A549 (cell line): ENCODE measurements around the gene WNT7B. TPM values are rescaled to one million over a fixed set of nuclear protein-coding genes. Genes with fewer than 3 reads are reported as not detected.

Source experiments
- ATAC-seq, 2 experiments: fragments of 200-7000 bp in 1 of 2; fragments of >200 bp in 1 of 2; cut with Nextera tagmentation in 1 of 2; cut with Tn5 transposase in 1 of 2; 3 replicates each; pipeline versions ENCODE4 v1.8.0 to v1.9.1; 2018 to 2020; ENCODE audit warnings: mild to moderate bottlenecking in 1 of 2, moderate library complexity in 1 of 2
- CTCF ChIA-PET: fragments of 300-600 bp; sonication (Branson Sonifier 250); formaldehyde crosslinking; extraction: SDS; loops from one replicate; lab custom pipeline; 2021; ENCODE audit warnings: antibody characterized with exemption, inconsistent platforms; lab: Yijun Ruan, JAX
- POLR2A ChIA-PET: fragments of 350-600 bp; formaldehyde crosslinking; extraction: SDS; loops from one replicate; lab custom pipeline; 2021; ENCODE audit warnings: antibody characterized with exemption, inconsistent platforms; lab: Yijun Ruan, JAX
- DNase-seq, 2 experiments: peaks; one replicate each; pipeline versions ENCODE4 v3.0.0 to v3.0.0-alpha.2; 2011 to 2016; ENCODE audit warnings: low read depth in 1 of 2, low spot score in 1 of 2
- FAIRE-seq: peaks from 2 replicates; lab custom pipeline; 2011; peaks lifted over from hg19 to GRCh38; lab: Jason Lieb, UNC
- H3K27ac ChIP-seq, 2 experiments: fragments of >200 bp; sonication (Bioruptor Twin); formaldehyde crosslinking; 3 replicates each; pipeline ENCODE4 v1.5.1; 2016 to 2017
- H3K4me1 ChIP-seq: fragments of >200 bp; sonication (Bioruptor Twin); formaldehyde crosslinking; 3 replicates; pipeline ENCODE4 v1.6.1; 2016
- H3K4me2 ChIP-seq: fragments of >200 bp; sonication (Bioruptor Twin); formaldehyde crosslinking; 3 replicates; pipeline ENCODE4 v1.6.1; 2016
- H3K4me3 ChIP-seq: fragments of >200 bp; sonication (Bioruptor Twin); formaldehyde crosslinking; 3 replicates; pipeline ENCODE4 v1.5.1; 2016
- H3K9me3 ChIP-seq: fragments of >200 bp; sonication (Bioruptor Twin); formaldehyde crosslinking; 3 replicates; pipeline ENCODE4 v1.6.1; 2016
- CEBPB ChIP-seq, 2 experiments: fragments of >200 bp in 1 of 2; sonication (Bioruptor Twin) in 1 of 2; formaldehyde crosslinking in 1 of 2; IDR thresholded peaks; 2 replicates each; pipeline ENCODE4 v1.6.1; 2012 to 2016
- ESRRA ChIP-seq: fragments of 150-350 bp; IDR thresholded peaks from 2 replicates; pipeline ENCODE4 v1.6.1; 2014; ENCODE audit warnings: mild to moderate bottlenecking, low read length, borderline replicate concordance
- FOXS1 ChIP-seq: fragments of 250-450 bp; sonication (Bioruptor Pico); IDR thresholded peaks from 2 replicates; pipeline ENCODE4 v1.5.0; 2020; ENCODE audit warnings: mild to moderate bottlenecking, moderate library complexity
- HEYL ChIP-seq: fragments of 250-450 bp; sonication (Bioruptor Pico); IDR thresholded peaks from 2 replicates; pipeline ENCODE4 v1.8.0; 2021; ENCODE audit warnings: mild to moderate bottlenecking, moderate library complexity
- HOXB5 ChIP-seq: fragments of 250-450 bp; sonication (Bioruptor Pico); IDR thresholded peaks from 2 replicates; pipeline ENCODE4 v1.5.0; 2020; ENCODE audit warnings: mild to moderate bottlenecking, moderate library complexity
- KDM1A ChIP-seq: fragments of 200-600 bp; sonication (generic); IDR thresholded peaks from 2 replicates; pipeline ENCODE4 v1.6.1; 2016; ENCODE audit warnings: low read depth, mild to moderate bottlenecking
- MAFK ChIP-seq: fragments of 450-650 bp; IDR thresholded peaks from 2 replicates; pipeline ENCODE4 v1.6.1; 2014; ENCODE audit not compliant: partially characterized antibody
- NFE2L2 ChIP-seq: fragments of 150-350 bp; conservative IDR thresholded peaks from 2 replicates; pipeline ENCODE4 v1.6.1; 2014; ENCODE audit warnings: low read length
- RARB ChIP-seq: fragments of 250-450 bp; sonication (Bioruptor Pico); IDR thresholded peaks from 2 replicates; pipeline ENCODE4 v1.8.0; 2021; ENCODE audit warnings: mild to moderate bottlenecking, moderate library complexity
- TFCP2L1 ChIP-seq: fragments of 250-450 bp; sonication (Bioruptor Pico); IDR thresholded peaks from 2 replicates; pipeline ENCODE4 v1.5.0; 2021; ENCODE audit warnings: mild to moderate bottlenecking
- ZNF302 ChIP-seq: fragments of 250-450 bp; sonication (Bioruptor Pico); IDR thresholded peaks from 2 replicates; pipeline ENCODE4 v1.9.0; 2021; ENCODE audit warnings: inconsistent platforms, mild to moderate bottlenecking, moderate library complexity
- WGBS: methylation state at CpG from one replicate; pipeline ENCODE4 v1.1.6; 2017; ENCODE audit errors: missing lambda C conversion rate; 5-methylcytosine and 5-hydroxymethylcytosine counted together
- polyA plus RNA-seq, 4 experiments: library from polyadenylated mRNA; depleted of rRNA in 3 of 4; stranded (reverse); fragments of >200 nt; fragmentation: RNase III in 1 of 4; extraction: RNeasy Plus Mini Kit Qiagen cat#74134 plus additional on column Dnase treatment in 1 of 4; gene quantifications; 2 replicates in 3 of 4; 3 replicates in 1 of 4; pipeline ENCODE4 v1.2.3, GENCODE V29; 2011 to 2017
- TF ChIP-seq, protein P1 (sequence below): IDR thresholded peaks from 2 replicates; pipeline ENCODE4 v1.6.1; 2012; ENCODE audit warnings: low read depth, borderline replicate concordance
- TF ChIP-seq, protein P2 (sequence below): IDR thresholded peaks from 2 replicates; pipeline ENCODE4 v1.6.1; 2012
- TF ChIP-seq, protein P3 (sequence below): fragments of 150-350 bp; IDR thresholded peaks from 2 replicates; pipeline ENCODE4 v1.6.1; 2014; ENCODE audit warnings: low read depth, mild to moderate bottlenecking, low read length

The WNT7B gene
- polyA plus RNA-seq, 2 of the 4 experiments (the other 2 are of a cell fraction), result 16.9 to 80.8 TPM

DNA sequence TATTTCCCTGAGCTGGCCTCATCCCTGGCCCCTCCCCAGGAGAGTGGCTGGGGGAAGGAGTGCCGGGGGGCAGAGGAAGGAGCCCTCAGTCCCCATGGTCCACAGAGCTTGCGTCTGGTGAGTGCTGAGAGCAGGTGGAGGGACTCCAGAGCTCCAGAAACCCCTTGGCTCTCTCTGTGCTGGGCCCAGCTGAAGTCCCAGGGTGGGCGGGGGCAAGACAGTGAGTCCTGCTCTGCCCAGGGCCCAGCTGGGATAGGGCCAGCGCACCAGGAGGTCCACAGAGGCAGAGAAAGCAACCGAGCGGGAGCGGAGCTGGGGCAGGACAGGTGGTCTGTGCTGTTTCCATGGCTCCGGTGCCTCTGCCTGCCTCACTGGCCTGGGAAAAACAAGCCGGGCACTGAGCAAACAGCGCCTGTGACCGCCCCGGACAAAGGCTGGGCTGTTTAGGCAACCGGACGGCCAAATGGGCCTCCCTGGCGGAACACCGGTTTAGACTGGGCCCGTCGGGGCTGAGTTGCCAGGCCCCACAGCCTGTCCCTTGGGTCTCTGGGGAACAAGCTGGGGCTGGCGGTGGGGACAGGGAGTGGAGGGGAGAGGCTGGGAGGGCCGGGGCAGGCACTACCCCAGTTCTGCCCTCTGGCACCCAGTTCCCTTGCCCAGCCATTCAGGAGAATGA is 34.1 kb upstream of the WNT7B start:
- Histone ChIP-seq H3K9me3 (peaks cover 10% of the 10 kb centered on the region; the same call in 2 of the 3 replicates), H3K4me2 (no peak overlapping the region), H3K4me1 (peaks cover 39% of the 10 kb centered on the region)
- CTCF ChIA-PET, result interaction anchor here (0.8 to 5.4 kb wide), 10 partner anchors 10 to 111 kb away, joined by 3 to 38 read pairs (median 10); no protein-coding TSS in a partner anchor
- 85% methylated on average over 10 of the region's 20 CpGs for WGBS
- ATAC-seq, result no peak
- no peak for FAIRE-seq
- TF ChIP-seq HOXB5 (CRISPR knock-in tag), result no peak
- TF ChIP-seq, all 56 proteins: peak for 0
- peak overlapping the region in 1 of 2 experiments; percentile 98; a peak in 3 of 6 replicates for H3K27ac ChIP-seq
- POLR2A ChIA-PET, result interaction anchor here (0.6 kb wide), 1 partner anchor 25 kb away, joined by 4 read pairs; no protein-coding TSS in a partner anchor
- no peak overlapping the region for H3K4me3 ChIP-seq
- no peak for DNase-seq

DNA sequence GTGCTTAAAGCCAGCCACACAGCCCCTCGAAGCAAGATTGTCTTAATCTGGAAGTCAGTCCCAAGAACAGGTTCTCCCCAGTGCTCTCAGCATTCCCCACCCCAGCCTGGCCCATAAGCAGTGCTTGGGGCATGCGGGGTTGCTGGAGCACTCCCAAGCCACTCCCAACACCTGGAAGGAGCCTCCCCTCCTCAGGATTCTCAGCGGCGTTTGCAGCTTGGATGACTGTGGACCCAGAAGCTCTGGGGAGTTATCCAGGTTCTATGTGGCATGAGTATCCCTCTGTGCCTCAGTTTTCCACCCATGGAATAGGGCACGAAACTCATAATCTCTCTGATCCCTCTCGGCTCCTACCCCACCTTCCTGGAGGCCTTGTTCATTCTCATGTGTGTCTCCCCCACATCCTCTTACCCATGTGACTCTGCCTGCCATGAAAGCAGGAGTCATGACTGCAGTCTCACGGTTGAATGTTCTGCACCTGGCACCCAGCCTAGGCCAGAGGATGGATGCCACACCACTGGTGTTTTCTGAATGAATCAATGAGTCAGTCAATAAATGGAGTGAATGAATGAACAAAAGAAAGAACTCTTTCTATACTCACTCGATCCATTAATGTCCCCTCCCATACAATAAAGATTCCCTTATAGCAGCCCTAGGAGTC is 33.4 kb upstream of the WNT7B start:
- WGBS, result 91% methylated on average over 8 of the region's 8 CpGs
- ATAC-seq, result no peak
- POLR2A ChIA-PET, result no interaction called here
- TF ChIP-seq MAFK, result no peak
- TF ChIP-seq, protein P1, sequence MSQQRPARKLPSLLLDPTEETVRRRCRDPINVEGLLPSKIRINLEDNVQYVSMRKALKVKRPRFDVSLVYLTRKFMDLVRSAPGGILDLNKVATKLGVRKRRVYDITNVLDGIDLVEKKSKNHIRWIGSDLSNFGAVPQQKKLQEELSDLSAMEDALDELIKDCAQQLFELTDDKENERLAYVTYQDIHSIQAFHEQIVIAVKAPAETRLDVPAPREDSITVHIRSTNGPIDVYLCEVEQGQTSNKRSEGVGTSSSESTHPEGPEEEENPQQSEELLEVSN, result no peak
- TF ChIP-seq HEYL (CRISPR knock-in tag), result no peak
- TF ChIP-seq NFE2L2, result no peak
- TF ChIP-seq, protein P2, sequence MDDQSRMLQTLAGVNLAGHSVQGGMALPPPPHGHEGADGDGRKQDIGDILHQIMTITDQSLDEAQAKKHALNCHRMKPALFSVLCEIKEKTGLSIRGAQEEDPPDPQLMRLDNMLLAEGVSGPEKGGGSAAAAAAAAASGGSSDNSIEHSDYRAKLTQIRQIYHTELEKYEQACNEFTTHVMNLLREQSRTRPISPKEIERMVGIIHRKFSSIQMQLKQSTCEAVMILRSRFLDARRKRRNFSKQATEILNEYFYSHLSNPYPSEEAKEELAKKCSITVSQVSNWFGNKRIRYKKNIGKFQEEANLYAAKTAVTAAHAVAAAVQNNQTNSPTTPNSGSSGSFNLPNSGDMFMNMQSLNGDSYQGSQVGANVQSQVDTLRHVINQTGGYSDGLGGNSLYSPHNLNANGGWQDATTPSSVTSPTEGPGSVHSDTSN, result no peak
- TF ChIP-seq, protein P3, sequence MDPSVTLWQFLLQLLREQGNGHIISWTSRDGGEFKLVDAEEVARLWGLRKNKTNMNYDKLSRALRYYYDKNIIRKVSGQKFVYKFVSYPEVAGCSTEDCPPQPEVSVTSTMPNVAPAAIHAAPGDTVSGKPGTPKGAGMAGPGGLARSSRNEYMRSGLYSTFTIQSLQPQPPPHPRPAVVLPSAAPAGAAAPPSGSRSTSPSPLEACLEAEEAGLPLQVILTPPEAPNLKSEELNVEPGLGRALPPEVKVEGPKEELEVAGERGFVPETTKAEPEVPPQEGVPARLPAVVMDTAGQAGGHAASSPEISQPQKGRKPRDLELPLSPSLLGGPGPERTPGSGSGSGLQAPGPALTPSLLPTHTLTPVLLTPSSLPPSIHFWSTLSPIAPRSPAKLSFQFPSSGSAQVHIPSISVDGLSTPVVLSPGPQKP, result no peak
- TF ChIP-seq RARB (CRISPR knock-in tag), result no peak
- TF ChIP-seq FOXS1, result no peak
- no peak for TF ChIP-seq ZNF302 (CRISPR knock-in tag)
- TF ChIP-seq TFCP2L1 (CRISPR knock-in tag), result no peak
- TF ChIP-seq CEBPB (IDR thresholded peaks at IDR 0.05), result no peak
- CTCF ChIA-PET, result interaction anchor here (0.8 to 5.4 kb wide), 6 partner anchors 15 to 112 kb away, joined by 3 to 38 read pairs (median 4); no protein-coding TSS in a partner anchor
- DNase-seq, result no peak
- no peak for FAIRE-seq
- Histone ChIP-seq H3K4me3 (no peak overlapping the region), H3K4me2 (no peak overlapping the region), H3K27ac (no peak overlapping the region), H3K9me3 (peaks cover 10% of the 10 kb centered on the region; the same call in 2 of the 3 replicates), H3K4me1 (peaks cover 40% of the 10 kb centered on the region)

DNA sequence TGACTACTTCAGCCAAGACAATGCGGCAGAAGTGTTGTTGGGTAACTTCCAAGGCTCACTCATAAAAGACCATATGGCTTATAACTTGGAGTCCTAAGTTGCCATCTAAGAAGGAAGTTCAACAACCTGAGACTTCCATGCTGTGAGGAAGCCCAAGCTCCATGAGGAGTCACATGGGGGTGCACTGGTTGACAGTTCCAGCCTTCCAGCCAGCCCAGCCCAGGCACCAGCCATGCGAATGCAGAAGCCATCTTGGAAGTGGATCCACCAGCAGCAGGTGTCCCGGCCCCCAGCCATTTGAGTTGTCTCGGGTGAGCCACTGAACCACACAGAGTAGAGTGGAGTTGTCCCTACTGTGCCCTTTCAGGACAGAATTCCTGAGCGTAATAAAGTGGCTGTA is 32.8 kb upstream of the WNT7B start:
- CTCF ChIA-PET, result interaction anchor here (1.0 to 5.1 kb wide), 2 partner anchors 104 to 108 kb away, joined by 4 to 108 read pairs; no protein-coding TSS in a partner anchor
- POLR2A ChIA-PET, result no interaction called here
- no peak for ATAC-seq
- no peak overlapping the region for H3K27ac ChIP-seq
- peaks cover 34% of the 10 kb centered on the region for H3K4me1 ChIP-seq
- peaks cover 10% of the 10 kb centered on the region; the same call in 2 of the 3 replicates for H3K9me3 ChIP-seq
- no peak overlapping the region for H3K4me2 ChIP-seq
- DNase-seq, result peak in 1 of 2 experiments; percentile 56
- 0 out of 2 replicates have a peak, but pooled peaks have one; percentile 18 for TF ChIP-seq KDM1A
- no peak for TF ChIP-seq ESRRA
- no peak for FAIRE-seq
- no peak overlapping the region for H3K4me3 ChIP-seq
- 91% methylated on average over 2 of the region's 5 CpGs for WGBS
